H1 (cell line): Measurements from ENCODE around the gene TENT4B. TPM values are rescaled to one million over a fixed set of nuclear protein-coding genes. Genes with fewer than 3 reads are reported as not detected.

Experiments
- CTCF ChIA-PET: fragments of 300-600 bp; sonication (Branson Sonifier 250); formaldehyde crosslinking; loops from one replicate; lab custom pipeline; 2021; ENCODE audit not compliant: partially characterized antibody; lab: Charles Lee
- POLR2A ChIA-PET: fragments of 300-600 bp; sonication (Branson Sonifier 250); formaldehyde crosslinking; loops from one replicate; lab custom pipeline; 2021; ENCODE audit warnings: inconsistent platforms; ENCODE audit not compliant: partially characterized antibody; lab: Charles Lee
- DNase-seq, 2 experiments: peaks; one replicate each; pipeline versions ENCODE4 v3.0.0 to v3.0.0-alpha.2; 2010 to 2022; ENCODE audit warnings: low spot score in 2 of 2, low read depth in 1 of 2, mixed read lengths in 1 of 2
- FAIRE-seq: peaks from 2 replicates; lab custom pipeline; 2011; peaks lifted over from hg19 to GRCh38; lab: Jason Lieb, UNC
- H2AFZ ChIP-seq: 2 replicates; pipeline ENCODE4 v1.8.1; 2012; ENCODE audit warnings: low read length, inconsistent platforms
- H2AK5ac ChIP-seq: 2 replicates; pipeline ENCODE4 v1.6.1; 2013; ENCODE audit warnings: low read depth, low read length
- H2BK120ac ChIP-seq: replicated peaks from 2 replicates; pipeline ENCODE3; 2013; ENCODE audit warnings: low read depth, low read length, inconsistent platforms
- H2BK12ac ChIP-seq: 2 replicates; pipeline ENCODE4 v1.6.1; 2013; ENCODE audit warnings: low read depth, low read length
- H2BK15ac ChIP-seq: 2 replicates; pipeline ENCODE4 v1.6.1; 2013; ENCODE audit warnings: low read length
- H2BK20ac ChIP-seq: 2 replicates; pipeline ENCODE4 v1.6.1; 2013; ENCODE audit warnings: low read length
- H2BK5ac ChIP-seq: 2 replicates; pipeline ENCODE4 v1.6.1; 2013; ENCODE audit warnings: low read depth, low read length
- H3K14ac ChIP-seq: 2 replicates; pipeline ENCODE4 v1.6.1; 2013; ENCODE audit warnings: inconsistent platforms; ENCODE audit not compliant: insufficient read length
- H3K18ac ChIP-seq: 2 replicates; pipeline ENCODE4 v1.6.1; 2013; ENCODE audit warnings: low read length; ENCODE audit errors: extremely low read depth
- H3K23ac ChIP-seq: 2 replicates; pipeline ENCODE4 v1.6.1; 2013; ENCODE audit warnings: inconsistent platforms; ENCODE audit not compliant: insufficient read length
- H3K23me2 ChIP-seq: 2 replicates; pipeline ENCODE4 v1.6.1; 2013; ENCODE audit warnings: low read depth, low read length
- H3K27ac ChIP-seq: 2 replicates; pipeline ENCODE4 v1.6.1; 2011; ENCODE audit warnings: low read depth, low read length, inconsistent platforms
- H3K27me3 ChIP-seq, 4 experiments: replicated peaks in 1 of 4; 1 replicate in 1 of 4; 2 replicates in 3 of 4; pipeline versions ENCODE4 v1.6.1 to v1.8.1; 2011 to 2013; ENCODE audit warnings: low read length in 3 of 4, mild to moderate bottlenecking in 3 of 4, inconsistent platforms in 2 of 4, mixed read lengths in 2 of 4, moderate library complexity in 1 of 4; ENCODE audit not compliant: control insufficient read depth in 3 of 4, insufficient read depth in 3 of 4; ENCODE audit errors: extremely low read depth in 1 of 4
- H3K36me3 ChIP-seq, 4 experiments: 2 replicates each; pipeline versions ENCODE4 v1.6.1 to v1.8.1; 2011 to 2013; ENCODE audit warnings: mild to moderate bottlenecking in 4 of 4, low read length in 3 of 4, moderate library complexity in 2 of 4, control low read depth in 1 of 4, inconsistent platforms in 1 of 4; ENCODE audit not compliant: insufficient read depth in 4 of 4, control insufficient read depth in 2 of 4
- H3K4ac ChIP-seq: replicated peaks from 2 replicates; pipeline ENCODE3; 2013; ENCODE audit warnings: low read length, low read depth, mixed read lengths, inconsistent platforms; ENCODE audit not compliant: insufficient read length
- H3K4me1 ChIP-seq, 4 experiments: replicated peaks in 1 of 4; 1 replicate in 1 of 4; 2 replicates in 3 of 4; pipeline versions ENCODE4 v1.6.1 to v1.8.1; 2011 to 2013; ENCODE audit warnings: low read length in 3 of 4, inconsistent platforms in 2 of 4, mixed read lengths in 1 of 4; ENCODE audit not compliant: insufficient read depth in 4 of 4, control insufficient read depth in 3 of 4
- H3K4me2 ChIP-seq, 2 experiments: 2 replicates each; pipeline versions ENCODE4 v1.6.1 to v1.8.1; 2011 to 2013; ENCODE audit warnings: low read depth in 2 of 2, low read length in 2 of 2, control low read depth in 1 of 2, inconsistent platforms in 1 of 2, mild to moderate bottlenecking in 1 of 2; ENCODE audit not compliant: insufficient read depth in 1 of 2
- H3K4me3 ChIP-seq, 4 experiments: fragments of 200-600, 300-600 bp in 1 of 4; sonication (generic), shearing (Covaris generic), sonication (Bioruptor Twin) in 1 of 4; 2 replicates each; pipeline versions ENCODE4 v1.5.1 to v1.8.1; 2011 to 2016; ENCODE audit warnings: low read length in 4 of 4, low read depth in 3 of 4, control low read depth in 2 of 4, inconsistent platforms in 2 of 4, mild to moderate bottlenecking in 2 of 4, mixed read lengths in 1 of 4, moderate library complexity in 1 of 4; ENCODE audit not compliant: insufficient read depth in 2 of 4; ENCODE audit errors: extremely low read depth in 1 of 4
- H3K56ac ChIP-seq: replicated peaks from 2 replicates; pipeline ENCODE3; 2013; ENCODE audit warnings: low read depth, mild to moderate bottlenecking, mixed read lengths, low read length, inconsistent platforms; ENCODE audit not compliant: insufficient read length
- H3K79me1 ChIP-seq: 2 replicates; pipeline ENCODE4 v1.6.1; 2013; ENCODE audit warnings: low read depth, low read length, control low read depth
- H3K79me2 ChIP-seq, 2 experiments: 2 replicates each; pipeline versions ENCODE4 v1.6.1 to v1.8.1; 2012 to 2013; ENCODE audit warnings: low read length in 2 of 2, mild to moderate bottlenecking in 2 of 2, inconsistent platforms in 1 of 2; ENCODE audit not compliant: insufficient read depth in 2 of 2, control insufficient read depth in 1 of 2
- H3K9ac ChIP-seq, 4 experiments: replicated peaks in 1 of 4; 1 replicate in 1 of 4; 2 replicates in 3 of 4; pipeline versions ENCODE4 v1.6.1 to v1.8.1; 2011 to 2013; ENCODE audit warnings: low read depth in 3 of 4, low read length in 3 of 4, control low read depth in 2 of 4, mild to moderate bottlenecking in 2 of 4, moderate library complexity in 2 of 4, inconsistent platforms in 1 of 4; ENCODE audit errors: extremely low read depth in 1 of 4
- H3K9me3 ChIP-seq, 2 experiments: 2 replicates each; pipeline versions ENCODE4 v1.6.1 to v1.8.1; 2012 to 2013; ENCODE audit warnings: mild to moderate bottlenecking in 2 of 2, moderate library complexity in 2 of 2, control low read depth in 1 of 2, inconsistent platforms in 1 of 2, low read depth in 1 of 2, low read length in 1 of 2, mixed read lengths in 1 of 2; ENCODE audit not compliant: insufficient read depth in 2 of 2
- H4K20me1 ChIP-seq, 2 experiments: replicated peaks in 1 of 2; 2 replicates each; pipeline versions ENCODE3 to v1.8.1; 2011 to 2013; ENCODE audit warnings: inconsistent platforms in 2 of 2, low read length in 2 of 2, mild to moderate bottlenecking in 1 of 2; ENCODE audit not compliant: insufficient read depth in 2 of 2, control insufficient read depth in 1 of 2
- H4K5ac ChIP-seq: 2 replicates; pipeline ENCODE4 v1.6.1; 2013; ENCODE audit warnings: low read length, low read depth, mixed read lengths, inconsistent platforms; ENCODE audit not compliant: insufficient read length
- H4K8ac ChIP-seq: 2 replicates; pipeline ENCODE4 v1.8.0; 2013; ENCODE audit warnings: mild to moderate bottlenecking, moderate library complexity, low read length, inconsistent platforms; ENCODE audit not compliant: insufficient read depth; ENCODE audit errors: extremely low read depth
- H4K91ac ChIP-seq: replicated peaks from 2 replicates; pipeline ENCODE3; 2013; ENCODE audit warnings: low read length, mixed read lengths, inconsistent platforms; ENCODE audit not compliant: insufficient read length
- CHD1 ChIP-seq: IDR thresholded peaks from 2 replicates; pipeline ENCODE4 v1.6.1; 2012; ENCODE audit warnings: low read depth, low read length, improper control_type of control experiment
- GABPA ChIP-seq: IDR thresholded peaks from 2 replicates; pipeline ENCODE4 v1.6.1; 2011; ENCODE audit warnings: mild to moderate bottlenecking, low read length, moderate library complexity, borderline replicate concordance; ENCODE audit not compliant: insufficient read depth
- GTF2F1 ChIP-seq: IDR thresholded peaks from 2 replicates; pipeline ENCODE4 v1.6.1; 2012; ENCODE audit warnings: low read depth, low read length, improper control_type of control experiment, borderline replicate concordance
- POLR2AphosphoS5 ChIP-seq: IDR thresholded peaks from 2 replicates; pipeline ENCODE4 v1.6.1; 2011; ENCODE audit warnings: low read depth, low read length
- RAD21 ChIP-seq, 2 experiments: IDR thresholded peaks in 1 of 2; conservative IDR thresholded peaks in 1 of 2; 2 replicates each; pipeline ENCODE4 v1.6.1; 2011; ENCODE audit warnings: low read depth in 2 of 2, low read length in 2 of 2, improper control_type of control experiment in 1 of 2, inconsistent platforms in 1 of 2, mild to moderate bottlenecking in 1 of 2, moderate library complexity in 1 of 2
- RBBP5 ChIP-seq: IDR thresholded peaks from 2 replicates; pipeline ENCODE4 v1.7.1; 2012; ENCODE audit warnings: low read depth, mild to moderate bottlenecking, inconsistent platforms, low read length, moderate library complexity, borderline replicate concordance
- RNF2 ChIP-seq: fragments of 200-900, 300-1000 bp; sonication (generic); IDR thresholded peaks from 2 replicates; pipeline ENCODE4 v1.7.1; 2016; ENCODE audit warnings: borderline replicate concordance, low read depth, mild to moderate bottlenecking, antibody characterized with exemption, low read length; ENCODE audit not compliant: poor library complexity, severe bottlenecking; ENCODE audit errors: missing control alignments
- SIN3A ChIP-seq, 2 experiments: IDR thresholded peaks in 1 of 2; conservative IDR thresholded peaks in 1 of 2; 2 replicates each; pipeline ENCODE4 v1.6.1; 2011 to 2012; ENCODE audit warnings: low read length in 2 of 2, improper control_type of control experiment in 1 of 2, low read depth in 1 of 2, mild to moderate bottlenecking in 1 of 2
- TBP ChIP-seq: IDR thresholded peaks from 2 replicates; pipeline ENCODE4 v1.6.1; 2011; ENCODE audit warnings: low read depth, low read length, improper control_type of control experiment
- WGBS, 2 experiments: shearing (Covaris generic) in 1 of 2; methylation state at CpG; one replicate each; pipeline versions ENCODE4 v1.1.6 to v1.1.7; 2013 to 2015; ENCODE audit warnings: low lambda C conversion rate in 2 of 2, mixed read lengths in 2 of 2, inconsistent platforms in 1 of 2, low coverage in 1 of 2, missing lambda C conversion rate in 1 of 2; ENCODE audit not compliant: insufficient replicate concordance in 2 of 2, insufficient coverage in 1 of 2, insufficient read length in 1 of 2; ENCODE audit errors: extremely low coverage in 1 of 2, missing lambda C conversion rate in 1 of 2; 5-methylcytosine and 5-hydroxymethylcytosine counted together
- polyA plus RNA-seq, 7 experiments: library from polyadenylated mRNA; depleted of rRNA in 3 of 7; stranded (reverse) in 5 of 7; unstranded in 2 of 7; fragments of >200 nt in 5 of 7; fragments of 200-250 nt in 2 of 7; gene quantifications; 1 replicate in 5 of 7; 2 replicates in 1 of 7; 4 replicates in 1 of 7; pipeline versions ENCODE4 v1.2.1 to v1.2.3, GENCODE V29; 2011 to 2013; ENCODE audit warnings: missing spikeins in 2 of 7, mixed read lengths in 2 of 7
- total RNA-seq: library from RNA; stranded (reverse); fragmentation: NEBNext Ultra II Directional; extraction: Animal tissue kit (Norgen Biotek cat#: 25700); gene quantifications from 2 replicates; pipeline ENCODE4 v1.2.1, GENCODE V29; 2021
- TF ChIP-seq, protein P1 (sequence below): IDR thresholded peaks from 2 replicates; pipeline ENCODE4 v1.6.1; 2011; ENCODE audit warnings: low read depth, mild to moderate bottlenecking, low read length; ENCODE audit not compliant: insufficient read depth
- TF ChIP-seq, protein P2 (sequence below): IDR thresholded peaks from 2 replicates; pipeline ENCODE4 v1.6.1; 2011; ENCODE audit warnings: low read length, improper control_type of control experiment

The TENT4B gene
- total and polyA plus RNA-seq, 2 of the 8 experiments (the other 6 are each of a cell fraction or from before 2014, with no cell fraction given), result 4.2 to 15.7 TPM

DNA sequence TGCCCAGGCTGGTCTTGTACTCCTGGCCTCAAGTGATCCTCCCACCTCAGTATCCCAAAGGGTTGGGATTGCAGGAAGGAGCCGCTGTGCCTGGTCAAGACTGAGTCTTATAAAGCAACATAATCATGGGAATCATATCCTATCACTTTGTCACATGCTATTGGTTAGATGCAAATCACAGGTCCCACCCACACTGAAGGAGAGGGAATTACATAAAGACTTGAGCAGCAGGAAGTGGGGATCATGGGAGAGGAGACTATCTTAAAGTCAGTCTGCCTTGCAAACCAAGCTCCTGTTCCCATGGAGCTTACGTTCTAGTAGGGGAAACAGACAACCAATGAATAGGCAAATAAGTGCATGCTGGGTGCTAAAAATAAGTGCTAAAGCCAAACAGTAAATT lies 28.3 kb upstream of the TENT4B start:
- ChIA-PET POLR2A (no interaction called here), CTCF (interaction anchor here (2.3 kb wide), 1 partner anchor 10 kb away, joined by 8 read pairs; no protein-coding TSS in a partner anchor)
- Histone ChIP-seq H4K91ac (no peak overlapping the region), H2BK15ac (no peak overlapping the region), H3K9ac (no peak overlapping the region), H3K4me2 (no peak overlapping the region), H3K4me1 (peaks cover 0 to 3% (median 1%) of the 10 kb centered on the region in 4 experiments; a peak in 3 of 7 replicates), H2BK20ac (no peak overlapping the region), H3K36me3 (no peaks in the 10 kb centered on the region), H3K23ac (no peak overlapping the region), H4K20me1 (no peaks in the 10 kb centered on the region), H3K4me3 (no peak overlapping the region), H2AK5ac (no peak overlapping the region), H3K56ac (no peak overlapping the region), H2AFZ (peak overlapping the region; percentile 61; the same call in 1 of the 2 replicates), H3K9me3 (no peaks in the 10 kb centered on the region), H3K27ac (no peak overlapping the region), H3K27me3 (no peaks in the 10 kb centered on the region), H2BK120ac (no peak overlapping the region), H2BK5ac (no peak overlapping the region), H2BK12ac (no peak overlapping the region), H3K4ac (no peak overlapping the region), H4K8ac (no peak overlapping the region), H4K5ac (no peak overlapping the region), H3K79me2 (no peaks in the 10 kb centered on the region), H3K14ac (no peak overlapping the region), H3K79me1 (no peaks in the 10 kb centered on the region), H3K23me2 (no peaks in the 10 kb centered on the region), H3K18ac (no peak overlapping the region)
- DNase-seq (no peak), FAIRE-seq (no peak)
- 81% methylated on average over 2 of the region's 2 CpGs; no CpG with 5 or more reads in 1 of the 2 experiments for WGBS, 2 experiments
- TF ChIP-seq, protein P1, sequence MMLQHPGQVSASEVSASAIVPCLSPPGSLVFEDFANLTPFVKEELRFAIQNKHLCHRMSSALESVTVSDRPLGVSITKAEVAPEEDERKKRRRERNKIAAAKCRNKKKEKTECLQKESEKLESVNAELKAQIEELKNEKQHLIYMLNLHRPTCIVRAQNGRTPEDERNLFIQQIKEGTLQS, result no peak
- TF ChIP-seq TBP, result no peak
- no peak for TF ChIP-seq RNF2
- TF ChIP-seq SIN3A (conservative IDR thresholded peaks at IDR 0.05 in 1 of 2, IDR thresholded peaks at IDR 0.05 in 1 of 2; ENCODE audit: low read depth in 1 of 2, low read length in 2 of 2), result no peak
- TF ChIP-seq, protein P2, sequence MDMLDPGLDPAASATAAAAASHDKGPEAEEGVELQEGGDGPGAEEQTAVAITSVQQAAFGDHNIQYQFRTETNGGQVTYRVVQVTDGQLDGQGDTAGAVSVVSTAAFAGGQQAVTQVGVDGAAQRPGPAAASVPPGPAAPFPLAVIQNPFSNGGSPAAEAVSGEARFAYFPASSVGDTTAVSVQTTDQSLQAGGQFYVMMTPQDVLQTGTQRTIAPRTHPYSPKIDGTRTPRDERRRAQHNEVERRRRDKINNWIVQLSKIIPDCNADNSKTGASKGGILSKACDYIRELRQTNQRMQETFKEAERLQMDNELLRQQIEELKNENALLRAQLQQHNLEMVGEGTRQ, result no peak
- no peak for TF ChIP-seq POLR2AphosphoS5
- TF ChIP-seq CHD1, result no peak
- no peak for TF ChIP-seq GABPA
- no peak for TF ChIP-seq RBBP5
- TF ChIP-seq GTF2F1, result no peak
- no peak for TF ChIP-seq RAD21 (IDR thresholded peaks at IDR 0.05 in 1 of 2, conservative IDR thresholded peaks at IDR 0.05 in 1 of 2; ENCODE audit: low read depth in 2 of 2, low read length in 2 of 2)
